ENCODE measurements around the gene OR8B4.
"Not testable (repeated sequence)": the region's sequence is repeated elsewhere in the genome, so short reads cannot be mapped to it uniquely, and the experiment has no call there.

The OR8B4 gene

DNA sequence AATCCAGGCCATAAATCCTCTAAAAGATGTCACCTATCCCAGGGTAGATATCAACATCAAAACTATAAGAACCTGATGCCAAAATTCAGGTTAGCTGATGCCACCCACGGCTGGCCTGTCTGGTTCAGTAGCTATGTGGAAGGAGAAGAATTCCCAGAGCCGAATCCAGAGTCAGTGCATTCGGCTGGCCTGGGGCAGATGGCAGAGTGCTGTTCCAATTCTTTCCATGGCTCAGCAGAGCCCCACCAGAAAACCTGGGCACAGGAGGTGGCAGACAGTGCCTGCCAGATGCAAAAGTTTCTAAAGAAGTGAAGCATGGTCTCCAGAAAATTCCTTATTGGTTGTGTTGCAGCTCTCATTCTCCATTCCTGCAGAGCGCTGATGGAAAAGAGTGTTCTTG lies 40.7 kb upstream of the OR8B4 start:
- Histone ChIP-seq H3K4me1 (peaks cover 8% of the 10 kb centered on the region), H3K36me3 (no peaks in the 10 kb centered on the region), H3K4me3 (ENCODE audit: low read depth, low read length) (no peak overlapping the region), H3K9me3 (no peaks in the 10 kb centered on the region), H3K27me3 (no peaks in the 10 kb centered on the region)
- no peak for DNase-seq
- TF ChIP-seq, protein P1, sequence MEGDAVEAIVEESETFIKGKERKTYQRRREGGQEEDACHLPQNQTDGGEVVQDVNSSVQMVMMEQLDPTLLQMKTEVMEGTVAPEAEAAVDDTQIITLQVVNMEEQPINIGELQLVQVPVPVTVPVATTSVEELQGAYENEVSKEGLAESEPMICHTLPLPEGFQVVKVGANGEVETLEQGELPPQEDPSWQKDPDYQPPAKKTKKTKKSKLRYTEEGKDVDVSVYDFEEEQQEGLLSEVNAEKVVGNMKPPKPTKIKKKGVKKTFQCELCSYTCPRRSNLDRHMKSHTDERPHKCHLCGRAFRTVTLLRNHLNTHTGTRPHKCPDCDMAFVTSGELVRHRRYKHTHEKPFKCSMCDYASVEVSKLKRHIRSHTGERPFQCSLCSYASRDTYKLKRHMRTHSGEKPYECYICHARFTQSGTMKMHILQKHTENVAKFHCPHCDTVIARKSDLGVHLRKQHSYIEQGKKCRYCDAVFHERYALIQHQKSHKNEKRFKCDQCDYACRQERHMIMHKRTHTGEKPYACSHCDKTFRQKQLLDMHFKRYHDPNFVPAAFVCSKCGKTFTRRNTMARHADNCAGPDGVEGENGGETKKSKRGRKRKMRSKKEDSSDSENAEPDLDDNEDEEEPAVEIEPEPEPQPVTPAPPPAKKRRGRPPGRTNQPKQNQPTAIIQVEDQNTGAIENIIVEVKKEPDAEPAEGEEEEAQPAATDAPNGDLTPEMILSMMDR (IDR thresholded peaks at IDR 0.05; ENCODE audit: low read depth, low read length): no peak

GRCh38 chr11:124463990-124464389 lies 39.3 kb upstream of the OR8B4 start:
- no peaks in the 10 kb centered on the region for H3K27me3 ChIP-seq
- no peaks in the 10 kb centered on the region for H3K9me3 ChIP-seq
- no peak overlapping the region for H3K4me3 ChIP-seq (ENCODE audit: low read depth, low read length)
- TF ChIP-seq, protein P1 (IDR thresholded peaks at IDR 0.05; ENCODE audit: low read depth, low read length): no peak
- H3K36me3 ChIP-seq: no peaks in the 10 kb centered on the region
- no peak for DNase-seq
- H3K4me1 ChIP-seq: no peaks in the 10 kb centered on the region

DNA sequence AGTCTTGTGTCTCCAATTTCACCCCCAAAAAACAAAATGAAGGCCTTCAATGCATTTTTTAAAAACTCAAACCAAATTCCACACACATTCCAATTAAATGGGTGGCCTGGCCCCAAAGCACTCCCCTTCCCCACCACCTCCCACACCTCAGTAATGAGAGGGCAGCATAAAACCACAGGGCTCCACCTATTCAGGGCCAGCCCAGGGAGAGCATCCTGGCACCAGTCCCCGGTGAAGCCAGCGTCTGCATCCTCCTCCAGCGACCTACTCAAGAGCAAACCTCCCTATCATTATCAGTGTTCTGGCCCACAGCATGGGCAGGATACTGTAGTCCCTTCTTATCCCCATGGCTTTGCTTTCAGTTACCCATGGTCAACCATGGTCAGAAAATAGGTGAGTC lies 38.7 kb upstream of the OR8B4 start:
- H3K27me3 ChIP-seq: no peaks in the 10 kb centered on the region
- DNase-seq: no peak
- no peaks in the 10 kb centered on the region for H3K4me1 ChIP-seq
- H3K9me3 ChIP-seq: no peaks in the 10 kb centered on the region
- no peak overlapping the region for H3K4me3 ChIP-seq (ENCODE audit: low read depth, low read length)
- no peaks in the 10 kb centered on the region for H3K36me3 ChIP-seq
- TF ChIP-seq, protein P1 (IDR thresholded peaks at IDR 0.05; ENCODE audit: low read depth, low read length): no peak

DNA sequence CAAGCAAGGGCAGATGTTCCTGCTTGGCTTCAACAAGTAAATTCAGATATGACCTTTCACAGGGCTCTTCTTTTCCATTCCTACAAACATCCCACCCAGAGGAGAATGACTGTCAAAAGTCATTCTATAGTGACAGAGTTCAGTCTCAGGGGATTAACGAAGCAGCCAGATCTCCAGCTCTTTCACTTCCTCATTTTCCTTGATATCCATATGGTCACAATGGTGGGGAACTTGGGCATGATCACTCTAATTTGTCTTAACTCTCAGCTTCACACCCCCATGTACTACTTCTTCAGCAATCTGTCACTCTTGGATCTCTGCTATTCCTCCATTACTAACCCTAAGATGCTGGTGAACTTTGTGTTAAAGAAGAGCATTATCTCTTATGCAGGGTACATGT lies 35.8 kb upstream of the OR8B4 start:
- no peaks in the 10 kb centered on the region for H3K9me3 ChIP-seq
- DNase-seq: no peak
- H3K4me1 ChIP-seq: no peaks in the 10 kb centered on the region

DNA sequence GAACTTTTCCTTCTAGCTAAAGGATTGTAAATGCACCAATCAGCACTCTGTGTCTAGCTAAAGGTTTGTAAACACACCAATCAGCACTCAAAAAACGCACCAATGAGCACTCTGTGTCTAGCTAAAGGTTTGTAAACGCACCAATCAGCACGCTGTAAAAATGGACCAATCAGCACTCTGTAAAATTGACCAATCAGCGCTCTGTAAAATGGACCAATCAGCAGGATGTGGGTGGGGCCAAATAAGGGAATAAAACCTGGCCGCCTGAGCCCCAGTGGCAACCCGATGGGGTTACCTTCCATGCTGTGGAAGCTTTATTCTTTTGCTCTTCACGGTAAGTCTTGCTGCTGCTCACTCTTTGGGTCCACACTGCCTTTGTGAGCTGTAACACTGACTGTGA lies 34.7 kb upstream of the OR8B4 start:
- not testable (repeated sequence) for H3K27me3 ChIP-seq; H3K36me3 ChIP-seq; H3K9me3 ChIP-seq; H3K4me1 ChIP-seq; DNase-seq; H3K4me3 ChIP-seq (ENCODE audit: low read depth, low read length)

More for the DNA sequence above, 35.8 kb upstream of the OR8B4 start:
- H3K36me3 ChIP-seq: no peaks in the 10 kb centered on the region
- no peaks in the 10 kb centered on the region for H3K27me3 ChIP-seq
- TF ChIP-seq, protein P1 (IDR thresholded peaks at IDR 0.05; ENCODE audit: low read depth, low read length): no peak
- H3K4me3 ChIP-seq (ENCODE audit: low read depth, low read length): no peak overlapping the region

GRCh38 chr11:124454552-124454951 lies 29.9 kb upstream of the OR8B4 start:
- DNase-seq: no peak
- no peaks in the 10 kb centered on the region for H3K4me1 ChIP-seq
- no peaks in the 10 kb centered on the region for H3K27me3 ChIP-seq
- TF ChIP-seq, protein P1 (IDR thresholded peaks at IDR 0.05; ENCODE audit: low read depth, low read length): no peak
- no peaks in the 10 kb centered on the region for H3K36me3 ChIP-seq
- no peak overlapping the region for H3K4me3 ChIP-seq (ENCODE audit: low read depth, low read length)
- no peaks in the 10 kb centered on the region for H3K9me3 ChIP-seq

GRCh38 chr11:124446916-124447315 lies 22.2 kb upstream of the OR8B4 start:
- Histone ChIP-seq H3K9me3 (no peaks in the 10 kb centered on the region), H3K4me1 (peaks cover 3% of the 10 kb centered on the region; the same call in 1 of the 2 replicates), H3K4me3 (ENCODE audit: low read depth, low read length) (no peak overlapping the region), H3K36me3 (no peaks in the 10 kb centered on the region), H3K27me3 (no peaks in the 10 kb centered on the region)
- no peak for DNase-seq
- TF ChIP-seq, protein P1 (IDR thresholded peaks at IDR 0.05; ENCODE audit: low read depth, low read length): no peak

Data from BE2C (cell line).